Upper lobe of left lung (tissue), 4 donors: Measurements from ENCODE around the gene SMAD7.

ENCODE experiments used
- CTCF ChIP-seq, 6 experiments: fragments of 450-650 bp in 4 of 6; fragments of 200-600 bp in 2 of 6; sonication (generic) in 2 of 6; IDR thresholded peaks; one replicate each; pipeline ENCODE4 v1.5.1; 2016 to 2019; ENCODE audit warnings: antibody characterized with exemption in 6 of 6
- EP300 ChIP-seq, 4 donors: sonication (generic); formaldehyde crosslinking; IDR thresholded peaks; one replicate each; pipeline ENCODE4 v1.5.1; 2017; ENCODE audit warnings: antibody characterized with exemption in 4 of 4, control low read depth in 2 of 4
- POLR2A ChIP-seq, 4 donors: fragments of 450-650 bp; IDR thresholded peaks; one replicate each; pipeline ENCODE4 v1.5.1; 2016 to 2017; ENCODE audit warnings: antibody characterized with exemption in 4 of 4, mild to moderate bottlenecking in 2 of 4
- POLR2AphosphoS5 ChIP-seq, 2 donors: sonication (generic); formaldehyde crosslinking; IDR thresholded peaks; one replicate each; pipeline ENCODE4 v1.5.1; 2017; ENCODE audit warnings: antibody characterized with exemption in 2 of 2

- no peak for TF ChIP-seq CTCF (IDR thresholded peaks at IDR 0.05)
- no peak for TF ChIP-seq EP300 (IDR thresholded peaks at IDR 0.05)
- no peak for TF ChIP-seq POLR2A (IDR thresholded peaks at IDR 0.05)
- no peak for TF ChIP-seq POLR2AphosphoS5 (IDR thresholded peaks at IDR 0.05)
Observed at GRCh38 chr18:48929212-48929612, 21.6 kb downstream of the SMAD7 start.
